Neural progenitor cell (in vitro differentiated cells): ENCODE data around the gene MEGF9.

ENCODE experiments used
- CTCF ChIP-seq: fragments of 200-600 bp; sonication (generic); IDR thresholded peaks from 2 replicates; pipeline ENCODE4 v1.5.1; 2017; ENCODE audit warnings: antibody characterized with exemption, mild to moderate bottlenecking
- EZH2 ChIP-seq: fragments of 200-600 bp; sonication (generic); IDR thresholded peaks from 2 replicates; pipeline ENCODE4 v1.6.1; 2017; ENCODE audit warnings: antibody characterized with exemption, mild to moderate bottlenecking, moderate library complexity
- EZH2phosphoT487 ChIP-seq: fragments of 200-600 bp; sonication (generic); IDR thresholded peaks from 2 replicates; pipeline ENCODE4 v1.6.1; 2017; ENCODE audit warnings: antibody characterized with exemption

GRCh38 chr9:120712539-120713031 lies 1.7 kb downstream of the MEGF9 start:
- TF ChIP-seq EZH2phosphoT487 (no peak), CTCF (no peak), EZH2 (no peak)
